Measurements from ENCODE around the gene PCSK4.

PCSK4 gene

DNA sequence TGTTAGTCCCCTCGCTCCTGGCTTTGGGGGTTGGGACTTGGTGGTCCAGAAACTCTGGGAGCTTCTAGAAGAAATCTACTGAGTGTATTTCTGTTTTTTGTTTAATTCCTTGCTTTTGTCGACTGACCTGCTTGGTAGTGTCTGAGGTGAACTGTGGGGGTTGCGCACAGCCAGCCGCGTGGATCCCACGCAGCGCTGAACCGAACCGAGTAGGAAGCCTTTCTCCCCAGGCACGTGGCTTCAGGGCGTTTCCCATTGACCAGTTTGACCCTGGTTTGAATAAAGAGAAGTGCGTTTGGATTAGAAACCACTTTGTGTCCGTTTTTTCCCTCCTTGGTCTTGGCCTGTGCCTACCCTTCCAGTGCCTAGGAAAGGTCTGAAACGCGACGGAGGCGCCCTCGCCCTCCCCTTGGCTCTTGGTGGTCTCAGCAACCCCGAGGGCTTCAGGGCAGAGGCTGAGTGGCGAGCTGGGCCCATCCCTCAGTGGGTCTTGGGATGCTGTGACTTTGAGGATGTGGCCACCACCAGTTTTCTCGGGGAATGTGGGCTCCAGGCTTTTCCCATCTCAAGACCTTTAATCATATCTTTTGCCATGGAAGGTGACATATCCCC lies 54.7 kb downstream of the PCSK4 start:
- DNase-seq, result no peak

DNA sequence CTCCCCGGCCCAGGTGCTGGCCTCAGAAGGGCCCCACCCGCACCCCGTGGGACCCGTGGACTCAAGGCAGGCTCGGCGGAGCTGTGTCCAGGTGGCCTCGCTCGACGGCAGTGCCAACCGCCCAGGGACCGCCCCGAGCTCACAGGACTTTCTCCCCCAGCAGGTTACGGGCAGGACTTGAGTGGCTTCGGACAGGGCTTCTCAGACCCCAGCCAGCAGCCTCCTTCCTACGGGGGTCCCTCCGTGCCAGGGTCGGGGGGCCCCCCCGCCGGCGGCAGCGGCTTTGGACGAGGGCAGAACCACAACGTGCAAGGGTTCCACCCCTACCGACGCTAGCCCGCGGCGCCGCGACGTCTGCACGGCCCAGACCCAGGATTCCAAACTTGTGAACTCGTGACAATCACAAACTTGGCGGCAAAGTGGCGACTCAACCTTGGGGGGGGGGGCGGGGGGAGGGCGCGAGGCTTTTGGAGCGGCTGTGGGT lies 55.5 kb downstream of the PCSK4 start:
- no peak for DNase-seq

DNA sequence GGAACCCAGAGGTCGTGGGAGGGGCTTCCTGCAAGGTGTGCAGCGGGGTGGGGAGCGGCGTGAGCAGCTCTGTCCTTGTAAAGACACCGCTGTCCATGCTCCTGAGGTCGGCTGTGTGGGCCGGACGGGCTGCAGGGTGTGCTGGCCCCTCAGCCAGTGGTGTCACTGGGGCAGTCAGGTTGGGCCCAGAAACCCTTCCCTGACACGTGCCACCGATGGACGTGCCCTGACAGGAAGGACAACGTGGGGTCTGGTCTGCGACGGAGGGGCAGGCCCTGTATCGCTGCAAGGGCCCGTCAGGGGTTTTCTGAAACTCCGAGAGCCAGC lies 56.1 kb downstream of the PCSK4 start:
- no peak for DNase-seq

DNA sequence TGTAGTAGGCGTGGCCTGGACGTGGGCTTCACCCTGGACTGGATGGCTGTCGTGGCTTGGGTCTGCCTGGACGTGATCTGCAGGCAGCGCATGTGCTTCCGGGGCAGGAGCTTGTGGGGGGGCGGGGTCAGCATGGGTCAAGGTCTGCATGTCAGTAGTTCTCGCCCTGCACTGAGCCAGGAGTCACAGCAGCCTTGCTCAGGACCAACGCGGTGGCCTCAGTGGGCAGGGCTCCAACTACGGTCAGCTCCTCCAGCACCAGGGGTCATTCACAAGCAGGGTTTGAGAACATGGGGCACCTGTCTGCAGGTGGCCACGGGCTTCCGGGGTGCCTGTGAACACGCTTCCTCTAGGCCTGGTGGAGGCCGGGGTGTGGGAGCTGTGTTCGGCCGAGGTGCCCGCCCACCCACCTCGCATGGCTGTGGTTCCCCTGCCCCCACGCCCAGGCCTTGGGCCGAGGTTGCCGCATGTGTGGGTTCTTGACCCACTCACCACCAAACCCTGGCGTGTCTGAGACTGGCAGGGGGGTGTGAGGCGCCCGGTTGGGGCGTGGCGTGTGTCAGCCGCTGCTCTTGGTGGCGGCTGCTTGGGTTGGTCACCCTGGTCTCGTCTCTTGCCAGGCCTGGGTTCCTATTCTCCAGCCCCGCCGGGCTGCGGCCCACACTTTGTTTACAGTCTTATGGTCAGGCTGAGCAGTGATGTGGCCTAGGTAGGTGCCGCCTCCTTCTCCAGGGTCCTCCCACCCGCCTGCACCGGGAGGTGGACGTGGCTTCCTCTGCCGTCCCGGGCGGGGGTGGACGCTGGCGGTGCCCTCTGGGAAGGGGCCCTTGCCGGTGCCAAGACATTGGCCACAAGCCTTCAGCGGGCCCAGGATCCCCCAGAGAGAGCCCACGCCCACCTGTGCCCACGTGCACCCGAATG lies 56.8 kb downstream of the PCSK4 start:
- DNase-seq, result no peak

DNA sequence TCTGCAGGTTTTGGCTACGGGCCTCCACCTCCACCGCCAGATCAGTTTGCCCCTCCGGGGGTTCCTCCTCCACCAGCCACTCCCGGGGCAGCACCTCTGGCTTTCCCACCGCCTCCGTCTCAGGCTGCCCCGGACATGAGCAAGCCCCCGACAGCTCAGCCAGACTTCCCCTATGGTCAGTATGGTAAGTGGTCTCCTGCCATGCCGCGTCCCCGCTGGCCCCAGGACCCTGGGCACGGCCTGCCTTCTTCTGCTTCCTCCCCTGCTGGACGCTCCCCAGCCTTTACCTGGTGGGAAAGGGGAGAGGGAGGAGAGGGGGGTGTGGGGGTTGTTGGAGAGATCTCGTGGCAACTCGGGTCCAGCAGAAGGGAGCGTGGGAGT lies 57.7 kb downstream of the PCSK4 start:
- DNase-seq, result no peak

DNA sequence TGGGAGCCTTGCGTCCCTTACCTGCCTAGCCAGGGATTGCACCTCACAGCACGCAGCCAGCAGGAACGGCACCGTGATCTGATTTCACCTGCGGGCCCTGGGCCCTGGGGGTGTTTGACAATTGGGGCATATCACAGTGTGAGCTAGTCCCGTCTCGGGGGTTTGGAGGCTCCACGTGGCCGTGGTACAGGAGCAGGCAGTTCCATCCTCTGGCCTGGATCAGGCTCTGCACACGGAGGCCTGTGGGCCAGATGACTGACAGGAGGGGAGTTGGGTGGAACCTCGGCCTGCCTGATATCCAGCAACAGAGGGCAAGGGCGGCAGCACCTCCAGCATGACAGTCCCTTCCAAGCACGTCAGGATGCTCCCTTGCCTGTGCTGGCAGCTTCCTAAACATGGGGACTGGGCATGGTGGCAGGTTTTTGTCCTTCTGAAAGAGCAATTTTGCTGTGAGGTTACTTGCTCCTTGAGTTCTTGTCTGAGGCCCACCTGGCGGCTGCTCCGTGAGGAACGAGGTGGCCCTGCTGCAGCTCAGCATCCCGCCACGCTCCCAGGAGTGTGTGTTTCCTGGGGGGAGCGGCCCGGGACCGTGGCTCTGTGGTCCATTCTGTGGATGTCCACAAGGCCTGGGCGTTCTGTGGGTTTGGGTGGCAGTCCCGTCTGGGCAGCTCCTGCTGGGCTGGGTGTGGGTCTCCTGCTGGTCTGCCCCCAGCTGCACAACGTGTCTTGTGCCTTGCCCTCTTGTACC lies 58.2 kb downstream of the PCSK4 start:
- no peak for DNase-seq
